HepG2 (cell line): ENCODE data around the gene EPHA2. TPM values are rescaled to one million over a fixed set of nuclear protein-coding genes. Genes with fewer than 3 reads are reported as not detected.
A peak's percentile ranks its signal among the peaks of the same experiment; 100 is the strongest.

Experiments
- ATRX ChIP-seq: sonication (generic); formaldehyde crosslinking; IDR thresholded peaks from 2 replicates; pipeline ENCODE4 v1.4.0; 2020; ENCODE audit warnings: missing genetic modification reagents, borderline replicate concordance
- HMG20A ChIP-seq: IDR thresholded peaks from 2 replicates; pipeline ENCODE4 v1.6.1; 2016; ENCODE audit warnings: borderline replicate concordance
- KMT2A ChIP-seq: sonication (generic); formaldehyde crosslinking; IDR thresholded peaks from 2 replicates; pipeline ENCODE4 v1.4.0; 2020; ENCODE audit warnings: missing genetic modification reagents
- MAFF ChIP-seq: IDR thresholded peaks from 2 replicates; pipeline ENCODE4 v1.6.1; 2011; ENCODE audit warnings: low read depth, low read length, improper control_type of control experiment
- MIER3 ChIP-seq: IDR thresholded peaks from 2 replicates; pipeline ENCODE4 v1.6.1; 2016; ENCODE audit warnings: missing compliant biosample characterization, borderline replicate concordance
- NFYB ChIP-seq: sonication (generic); formaldehyde crosslinking; IDR thresholded peaks from 2 replicates; pipeline ENCODE4 v1.4.0; 2020; ENCODE audit warnings: missing genetic modification reagents
- NR1H2 ChIP-seq: sonication (generic); formaldehyde crosslinking; IDR thresholded peaks from 2 replicates; pipeline ENCODE4 v1.8.1; 2022; ENCODE audit warnings: low read depth, missing genetic modification reagents, borderline replicate concordance
- NRL ChIP-seq: sonication (generic); formaldehyde crosslinking; IDR thresholded peaks from 2 replicates; pipeline ENCODE4 v1.5.0; 2020; ENCODE audit warnings: missing genetic modification reagents, mild to moderate bottlenecking, moderate library complexity, borderline replicate concordance
- PAWR ChIP-seq: sonication (generic); formaldehyde crosslinking; IDR thresholded peaks from 2 replicates; pipeline ENCODE4 v1.4.0; 2020; ENCODE audit warnings: missing genetic modification reagents, mild to moderate bottlenecking, borderline replicate concordance
- TBP ChIP-seq: sonication (generic); formaldehyde crosslinking; IDR thresholded peaks from 2 replicates; pipeline ENCODE4 v1.5.0; 2020; ENCODE audit warnings: missing genetic modification reagents
- XRCC5 ChIP-seq: fragments of 200-400 bp; formaldehyde crosslinking; optimal IDR thresholded peaks from 2 replicates; pipeline ENCODE3; 2017; ENCODE audit warnings: mild to moderate bottlenecking, low read length
- ZMYM3 ChIP-seq: sonication (generic); formaldehyde crosslinking; IDR thresholded peaks from 2 replicates; pipeline ENCODE4 v1.5.1; 2020; ENCODE audit warnings: mild to moderate bottlenecking, missing genetic modification reagents
- ZNF17 ChIP-seq: sonication (generic); formaldehyde crosslinking; IDR thresholded peaks from 2 replicates; pipeline ENCODE4 v1.5.0; 2020; ENCODE audit warnings: mild to moderate bottlenecking, missing genetic modification reagents
- ZNF317 ChIP-seq: sonication (generic); formaldehyde crosslinking; IDR thresholded peaks from 2 replicates; pipeline ENCODE4 v1.5.0; 2020; ENCODE audit warnings: mild to moderate bottlenecking, missing genetic modification reagents
- ZNF432 ChIP-seq: sonication (generic); formaldehyde crosslinking; IDR thresholded peaks from 2 replicates; pipeline ENCODE4 v1.5.0; 2020; ENCODE audit warnings: missing genetic modification reagents, mild to moderate bottlenecking, borderline replicate concordance
- ZNF460 ChIP-seq: sonication (generic); formaldehyde crosslinking; IDR thresholded peaks from 2 replicates; pipeline ENCODE4 v1.5.1; 2020; ENCODE audit warnings: missing genetic modification reagents, mild to moderate bottlenecking, borderline replicate concordance
- ZNF782 ChIP-seq: sonication (generic); formaldehyde crosslinking; IDR thresholded peaks from 2 replicates; pipeline ENCODE4 v1.4.0; 2020; ENCODE audit warnings: missing genetic modification reagents, mild to moderate bottlenecking, borderline replicate concordance
- ZNF850 ChIP-seq: sonication (generic); formaldehyde crosslinking; conservative IDR thresholded peaks from 2 replicates; pipeline ENCODE4 v1.9.0; 2021; ENCODE audit warnings: mild to moderate bottlenecking, missing genetic modification reagents
- polyA plus RNA-seq, 8 experiments: library from polyadenylated mRNA; depleted of rRNA in 3 of 8; stranded (reverse) in 7 of 8; unstranded in 1 of 8; fragments of >200 nt; fragmentation: Illumina TruSeq in 4 of 8; extraction: Trizol in 4 of 8; gene quantifications; 2 replicates each; pipeline versions ENCODE4 v1.2.1 to v1.2.3, GENCODE V29; 2011 to 2016; ENCODE audit warnings: low read depth in 4 of 8, missing spikeins in 1 of 8, mixed read lengths in 1 of 8; ENCODE audit not compliant: insufficient read depth in 1 of 8
- total RNA-seq, 5 experiments: library from RNA; depleted of rRNA; stranded (reverse); fragments of >200 nt; fragmentation: Illumina TruSeq; extraction: Trizol; gene quantifications; 2 replicates each; pipeline ENCODE4 v1.2.3, GENCODE V29; 2016; ENCODE audit warnings: low read depth in 1 of 5
- TF ChIP-seq, protein P1 (sequence below): sonication (generic); formaldehyde crosslinking; IDR thresholded peaks from 2 replicates; pipeline ENCODE4 v1.5.0; 2020; ENCODE audit warnings: missing genetic modification reagents, mild to moderate bottlenecking, borderline replicate concordance
- TF ChIP-seq, protein P2 (sequence below): IDR thresholded peaks from 2 replicates; pipeline ENCODE4 v1.6.1; 2016; ENCODE audit warnings: missing compliant biosample characterization, missing genetic modification reagents, borderline replicate concordance
- TF ChIP-seq, protein P3 (sequence below): sonication (generic); formaldehyde crosslinking; IDR thresholded peaks from 2 replicates; pipeline ENCODE4 v1.8.1; 2022; ENCODE audit warnings: low read depth, mild to moderate bottlenecking, missing genetic modification reagents
- TF ChIP-seq, protein P4 (sequence below): sonication (generic); formaldehyde crosslinking; IDR thresholded peaks from 2 replicates; pipeline ENCODE4 v1.5.0; 2020; ENCODE audit warnings: missing genetic modification reagents, mild to moderate bottlenecking, borderline replicate concordance
- TF ChIP-seq, protein P5 (sequence below): fragments of 450-650 bp; IDR thresholded peaks from 2 replicates; pipeline ENCODE4 v1.6.1; 2017

EPHA2 gene
- total and polyA plus RNA-seq, 2 of the 13 experiments (the other 11 are each of a cell fraction or from before 2014, with no cell fraction given): 33.6 to 53.6 TPM

DNA sequence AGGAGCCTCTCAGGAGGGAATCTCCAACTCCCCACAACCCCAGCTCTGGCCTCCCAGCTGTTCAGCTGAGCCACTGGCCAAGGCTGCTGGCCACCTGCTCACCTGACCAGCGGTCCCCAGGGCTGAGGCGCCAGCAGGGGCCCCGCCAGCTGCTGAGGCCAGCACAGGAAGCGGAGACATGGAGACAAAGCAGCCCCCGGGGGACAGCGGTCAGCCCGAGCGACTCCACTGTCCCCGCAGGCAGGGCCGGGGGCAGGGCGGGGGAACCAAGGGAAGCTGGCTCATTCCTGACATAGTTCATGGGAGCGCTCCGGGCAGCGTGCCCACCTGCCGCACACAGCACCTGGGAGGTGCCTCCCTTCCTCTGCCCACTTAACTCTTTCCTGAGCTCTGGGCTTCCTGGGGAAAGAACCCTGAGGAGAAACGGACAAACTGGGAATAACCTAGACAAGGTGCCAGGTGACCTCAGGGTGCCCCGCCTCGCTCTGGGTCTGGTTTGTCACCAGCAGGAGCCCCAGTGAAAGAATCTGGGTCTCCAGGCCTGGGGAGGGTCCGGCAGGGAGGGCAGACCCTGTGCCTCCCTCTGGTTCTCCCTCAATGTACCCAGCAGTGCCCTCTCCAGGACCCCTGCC, 10.7 kb downstream of the EPHA2 start (continued):
- TF ChIP-seq, protein P1, sequence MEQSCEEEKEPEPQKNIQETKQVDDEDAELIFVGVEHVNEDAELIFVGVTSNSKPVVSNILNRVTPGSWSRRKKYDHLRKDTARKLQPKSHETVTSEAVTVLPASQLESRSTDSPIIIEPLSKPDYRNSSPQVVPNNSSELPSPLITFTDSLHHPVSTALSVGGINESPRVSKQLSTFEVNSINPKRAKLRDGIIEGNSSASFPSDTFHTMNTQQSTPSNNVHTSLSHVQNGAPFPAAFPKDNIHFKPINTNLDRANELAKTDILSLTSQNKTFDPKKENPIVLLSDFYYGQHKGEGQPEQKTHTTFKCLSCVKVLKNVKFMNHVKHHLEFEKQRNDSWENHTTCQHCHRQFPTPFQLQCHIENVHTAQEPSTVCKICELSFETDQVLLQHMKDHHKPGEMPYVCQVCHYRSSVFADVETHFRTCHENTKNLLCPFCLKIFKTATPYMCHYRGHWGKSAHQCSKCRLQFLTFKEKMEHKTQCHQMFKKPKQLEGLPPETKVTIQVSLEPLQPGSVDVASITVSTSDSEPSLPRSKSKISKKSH (CRISPR knock-in tag): no peak
- peak; percentile 55; the same call in 1 of the 2 replicates for TF ChIP-seq HMG20A (CRISPR knock-in tag)
- no peak for TF ChIP-seq MAFF
- no peak for TF ChIP-seq ZNF850
- TF ChIP-seq ATRX (CRISPR knock-in tag): no peak
- TF ChIP-seq, protein P2, sequence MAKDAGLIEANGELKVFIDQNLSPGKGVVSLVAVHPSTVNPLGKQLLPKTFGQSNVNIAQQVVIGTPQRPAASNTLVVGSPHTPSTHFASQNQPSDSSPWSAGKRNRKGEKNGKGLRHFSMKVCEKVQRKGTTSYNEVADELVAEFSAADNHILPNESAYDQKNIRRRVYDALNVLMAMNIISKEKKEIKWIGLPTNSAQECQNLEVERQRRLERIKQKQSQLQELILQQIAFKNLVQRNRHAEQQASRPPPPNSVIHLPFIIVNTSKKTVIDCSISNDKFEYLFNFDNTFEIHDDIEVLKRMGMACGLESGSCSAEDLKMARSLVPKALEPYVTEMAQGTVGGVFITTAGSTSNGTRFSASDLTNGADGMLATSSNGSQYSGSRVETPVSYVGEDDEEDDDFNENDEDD (CRISPR knock-in tag): no peak
- TF ChIP-seq PAWR (CRISPR knock-in tag): no peak
- TF ChIP-seq ZNF782: no peak
- no peak for TF ChIP-seq TBP (CRISPR knock-in tag)
- no peak for TF ChIP-seq NFYB
- TF ChIP-seq, protein P3, sequence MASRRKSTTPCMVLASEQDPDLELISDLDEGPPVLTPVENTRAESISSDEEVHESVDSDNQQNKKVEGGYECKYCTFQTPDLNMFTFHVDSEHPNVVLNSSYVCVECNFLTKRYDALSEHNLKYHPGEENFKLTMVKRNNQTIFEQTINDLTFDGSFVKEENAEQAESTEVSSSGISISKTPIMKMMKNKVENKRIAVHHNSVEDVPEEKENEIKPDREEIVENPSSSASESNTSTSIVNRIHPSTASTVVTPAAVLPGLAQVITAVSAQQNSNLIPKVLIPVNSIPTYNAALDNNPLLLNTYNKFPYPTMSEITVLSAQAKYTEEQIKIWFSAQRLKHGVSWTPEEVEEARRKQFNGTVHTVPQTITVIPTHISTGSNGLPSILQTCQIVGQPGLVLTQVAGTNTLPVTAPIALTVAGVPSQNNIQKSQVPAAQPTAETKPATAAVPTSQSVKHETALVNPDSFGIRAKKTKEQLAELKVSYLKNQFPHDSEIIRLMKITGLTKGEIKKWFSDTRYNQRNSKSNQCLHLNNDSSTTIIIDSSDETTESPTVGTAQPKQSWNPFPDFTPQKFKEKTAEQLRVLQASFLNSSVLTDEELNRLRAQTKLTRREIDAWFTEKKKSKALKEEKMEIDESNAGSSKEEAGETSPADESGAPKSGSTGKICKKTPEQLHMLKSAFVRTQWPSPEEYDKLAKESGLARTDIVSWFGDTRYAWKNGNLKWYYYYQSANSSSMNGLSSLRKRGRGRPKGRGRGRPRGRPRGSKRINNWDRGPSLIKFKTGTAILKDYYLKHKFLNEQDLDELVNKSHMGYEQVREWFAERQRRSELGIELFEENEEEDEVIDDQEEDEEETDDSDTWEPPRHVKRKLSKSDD (CRISPR knock-in tag): no peak
- TF ChIP-seq, protein P4, sequence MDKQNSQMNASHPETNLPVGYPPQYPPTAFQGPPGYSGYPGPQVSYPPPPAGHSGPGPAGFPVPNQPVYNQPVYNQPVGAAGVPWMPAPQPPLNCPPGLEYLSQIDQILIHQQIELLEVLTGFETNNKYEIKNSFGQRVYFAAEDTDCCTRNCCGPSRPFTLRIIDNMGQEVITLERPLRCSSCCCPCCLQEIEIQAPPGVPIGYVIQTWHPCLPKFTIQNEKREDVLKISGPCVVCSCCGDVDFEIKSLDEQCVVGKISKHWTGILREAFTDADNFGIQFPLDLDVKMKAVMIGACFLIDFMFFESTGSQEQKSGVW: no peak
- TF ChIP-seq XRCC5: no peak
- TF ChIP-seq, protein P5, sequence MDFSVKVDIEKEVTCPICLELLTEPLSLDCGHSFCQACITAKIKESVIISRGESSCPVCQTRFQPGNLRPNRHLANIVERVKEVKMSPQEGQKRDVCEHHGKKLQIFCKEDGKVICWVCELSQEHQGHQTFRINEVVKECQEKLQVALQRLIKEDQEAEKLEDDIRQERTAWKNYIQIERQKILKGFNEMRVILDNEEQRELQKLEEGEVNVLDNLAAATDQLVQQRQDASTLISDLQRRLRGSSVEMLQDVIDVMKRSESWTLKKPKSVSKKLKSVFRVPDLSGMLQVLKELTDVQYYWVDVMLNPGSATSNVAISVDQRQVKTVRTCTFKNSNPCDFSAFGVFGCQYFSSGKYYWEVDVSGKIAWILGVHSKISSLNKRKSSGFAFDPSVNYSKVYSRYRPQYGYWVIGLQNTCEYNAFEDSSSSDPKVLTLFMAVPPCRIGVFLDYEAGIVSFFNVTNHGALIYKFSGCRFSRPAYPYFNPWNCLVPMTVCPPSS: no peak
- TF ChIP-seq NR1H2 (CRISPR knock-in tag): no peak
- TF ChIP-seq KMT2A (CRISPR knock-in tag): 0 out of 2 replicates have a peak, but pooled peaks have one; percentile 19
- no peak for TF ChIP-seq ZNF17
- TF ChIP-seq MIER3 (CRISPR knock-in tag): no peak
- no peak for TF ChIP-seq NRL (CRISPR knock-in tag)
- TF ChIP-seq ZNF317 (CRISPR knock-in tag): no peak
- TF ChIP-seq ZNF460: no peak
- no peak for TF ChIP-seq ZNF432 (CRISPR knock-in tag)
- 0 out of 2 replicates have a peak, but pooled peaks have one; percentile 7 for TF ChIP-seq ZMYM3 (CRISPR knock-in tag)
